ENCODE results near the gene PHGDH.
A peak's percentile ranks its signal among the peaks of the same experiment; 100 is the strongest.

The PHGDH gene

DNA sequence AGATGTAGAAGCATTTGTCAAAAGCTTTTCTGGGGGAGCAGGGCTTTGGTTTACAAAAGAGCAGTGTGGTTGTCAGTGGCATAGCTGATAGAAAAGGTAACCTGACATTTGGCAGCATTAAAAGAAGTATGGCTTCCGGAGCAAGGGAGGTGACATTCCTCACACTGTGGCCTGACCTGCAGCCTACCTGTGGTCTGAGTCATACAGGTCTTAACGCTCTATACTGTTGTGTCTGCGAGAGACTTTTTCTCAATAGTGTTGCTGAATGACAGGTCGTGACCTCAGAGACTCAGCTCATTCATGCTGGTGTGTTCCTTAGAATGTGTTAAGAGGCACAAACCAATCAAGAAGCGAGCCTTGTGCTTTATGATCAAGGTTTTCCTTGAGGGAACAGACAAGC lies 19.3 kb downstream of the PHGDH start:
- Histone ChIP-seq H3K79me2 (ENCODE audit: low read length) (no peaks in the 10 kb centered on the region), H3K27ac (ENCODE audit: low read length) (no peak overlapping the region; the same call in 1 of the 2 replicates), H3K27me3 (replicated peaks; ENCODE audit: insufficient read depth, low read length) (no peaks in the 10 kb centered on the region), H3K4me2 (ENCODE audit: low read depth, low read length) (no peak overlapping the region; the same call in 1 of the 2 replicates), H3K9ac (ENCODE audit: low read length) (no peak overlapping the region), H3K4me3 (ENCODE audit: low read length) (no peak overlapping the region), H3K36me3 (replicated peaks; ENCODE audit: insufficient read depth, low read length) (no peaks in the 10 kb centered on the region), H4K20me1 (ENCODE audit: insufficient read depth, low read length) (no peaks in the 10 kb centered on the region), H3F3A (ENCODE audit: insufficient read depth, low read length) (no peaks in the 10 kb centered on the region; the same call in 1 of the 2 replicates), H3K9me2 (replicated peaks; ENCODE audit: insufficient read depth, low read length) (no peaks in the 10 kb centered on the region), H3K4me1 (ENCODE audit: low read length) (peaks cover 19% of the 10 kb centered on the region), H3K9me3 (replicated peaks; ENCODE audit: insufficient read depth, low read length) (no peaks in the 10 kb centered on the region), H2AFZ (ENCODE audit: low read length) (no peak overlapping the region)
- TF ChIP-seq EZH2phosphoT487 (IDR thresholded peaks at IDR 0.05; ENCODE audit: low read length) (no peak), EZH2 (optimal IDR thresholded peaks at IDR 0.05; ENCODE audit: low read depth, low read length) (no peak)
- TF ChIP-seq, protein P1, sequence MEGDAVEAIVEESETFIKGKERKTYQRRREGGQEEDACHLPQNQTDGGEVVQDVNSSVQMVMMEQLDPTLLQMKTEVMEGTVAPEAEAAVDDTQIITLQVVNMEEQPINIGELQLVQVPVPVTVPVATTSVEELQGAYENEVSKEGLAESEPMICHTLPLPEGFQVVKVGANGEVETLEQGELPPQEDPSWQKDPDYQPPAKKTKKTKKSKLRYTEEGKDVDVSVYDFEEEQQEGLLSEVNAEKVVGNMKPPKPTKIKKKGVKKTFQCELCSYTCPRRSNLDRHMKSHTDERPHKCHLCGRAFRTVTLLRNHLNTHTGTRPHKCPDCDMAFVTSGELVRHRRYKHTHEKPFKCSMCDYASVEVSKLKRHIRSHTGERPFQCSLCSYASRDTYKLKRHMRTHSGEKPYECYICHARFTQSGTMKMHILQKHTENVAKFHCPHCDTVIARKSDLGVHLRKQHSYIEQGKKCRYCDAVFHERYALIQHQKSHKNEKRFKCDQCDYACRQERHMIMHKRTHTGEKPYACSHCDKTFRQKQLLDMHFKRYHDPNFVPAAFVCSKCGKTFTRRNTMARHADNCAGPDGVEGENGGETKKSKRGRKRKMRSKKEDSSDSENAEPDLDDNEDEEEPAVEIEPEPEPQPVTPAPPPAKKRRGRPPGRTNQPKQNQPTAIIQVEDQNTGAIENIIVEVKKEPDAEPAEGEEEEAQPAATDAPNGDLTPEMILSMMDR (IDR thresholded peaks at IDR 0.05; ENCODE audit: low read length), result no peak
- DNase-seq, result no peak

DNA sequence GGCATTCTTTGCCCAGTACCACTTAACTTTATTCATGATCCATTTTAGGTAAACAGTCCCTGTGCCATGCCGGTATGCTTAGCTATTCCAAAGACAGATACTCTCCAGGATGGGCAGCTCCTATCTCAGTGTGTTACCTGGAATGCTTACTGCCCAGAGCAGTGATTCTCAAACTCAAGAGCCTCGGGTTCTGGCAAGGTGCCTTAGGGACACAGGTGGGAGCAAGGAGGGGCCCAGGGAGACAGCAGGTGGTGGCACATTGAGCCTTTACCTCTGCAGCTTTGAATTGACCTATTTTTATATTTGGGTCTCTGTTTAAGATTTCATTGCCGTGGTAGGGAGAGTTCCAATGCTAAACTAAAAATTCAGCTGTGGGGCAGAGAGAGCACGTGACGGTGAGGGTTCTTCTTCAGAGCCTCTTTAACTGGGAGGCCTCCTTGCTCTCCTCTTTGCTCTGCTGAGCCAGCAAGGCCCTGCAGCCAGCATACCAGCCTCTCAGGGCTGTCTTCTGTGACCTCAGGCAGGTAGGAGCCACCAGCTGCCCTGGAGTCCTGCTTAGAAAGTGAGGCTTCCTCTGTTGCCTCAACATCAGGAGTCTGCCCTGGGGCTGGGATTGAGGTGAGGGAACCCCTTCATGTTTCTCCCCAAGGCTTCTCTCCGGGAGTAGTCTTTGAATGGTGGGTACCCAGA lies 20.2 kb downstream of the PHGDH start:
- Histone ChIP-seq H2AFZ (ENCODE audit: low read length) (no peak overlapping the region), H3K36me3 (replicated peaks; ENCODE audit: insufficient read depth, low read length) (no peaks in the 10 kb centered on the region), H3F3A (ENCODE audit: insufficient read depth, low read length) (no peaks in the 10 kb centered on the region; the same call in 1 of the 2 replicates), H3K4me1 (ENCODE audit: low read length) (peaks cover 19% of the 10 kb centered on the region), H4K20me1 (ENCODE audit: insufficient read depth, low read length) (no peaks in the 10 kb centered on the region), H3K9me3 (replicated peaks; ENCODE audit: insufficient read depth, low read length) (no peaks in the 10 kb centered on the region), H3K79me2 (ENCODE audit: low read length) (no peaks in the 10 kb centered on the region), H3K27me3 (replicated peaks; ENCODE audit: insufficient read depth, low read length) (no peaks in the 10 kb centered on the region), H3K4me3 (ENCODE audit: low read length) (no peak overlapping the region), H3K27ac (ENCODE audit: low read length) (peak overlapping the region; percentile 63), H3K9me2 (replicated peaks; ENCODE audit: insufficient read depth, low read length) (no peaks in the 10 kb centered on the region), H3K4me2 (ENCODE audit: low read depth, low read length) (peak overlapping the region; percentile 45), H3K9ac (ENCODE audit: low read length) (no peak overlapping the region)
- peak; percentile 55 for DNase-seq
- TF ChIP-seq, protein P1 (IDR thresholded peaks at IDR 0.05; ENCODE audit: low read length), result no peak
- TF ChIP-seq EZH2 (optimal IDR thresholded peaks at IDR 0.05; ENCODE audit: low read depth, low read length) (no peak), EZH2phosphoT487 (IDR thresholded peaks at IDR 0.05; ENCODE audit: low read length) (no peak)

DNA sequence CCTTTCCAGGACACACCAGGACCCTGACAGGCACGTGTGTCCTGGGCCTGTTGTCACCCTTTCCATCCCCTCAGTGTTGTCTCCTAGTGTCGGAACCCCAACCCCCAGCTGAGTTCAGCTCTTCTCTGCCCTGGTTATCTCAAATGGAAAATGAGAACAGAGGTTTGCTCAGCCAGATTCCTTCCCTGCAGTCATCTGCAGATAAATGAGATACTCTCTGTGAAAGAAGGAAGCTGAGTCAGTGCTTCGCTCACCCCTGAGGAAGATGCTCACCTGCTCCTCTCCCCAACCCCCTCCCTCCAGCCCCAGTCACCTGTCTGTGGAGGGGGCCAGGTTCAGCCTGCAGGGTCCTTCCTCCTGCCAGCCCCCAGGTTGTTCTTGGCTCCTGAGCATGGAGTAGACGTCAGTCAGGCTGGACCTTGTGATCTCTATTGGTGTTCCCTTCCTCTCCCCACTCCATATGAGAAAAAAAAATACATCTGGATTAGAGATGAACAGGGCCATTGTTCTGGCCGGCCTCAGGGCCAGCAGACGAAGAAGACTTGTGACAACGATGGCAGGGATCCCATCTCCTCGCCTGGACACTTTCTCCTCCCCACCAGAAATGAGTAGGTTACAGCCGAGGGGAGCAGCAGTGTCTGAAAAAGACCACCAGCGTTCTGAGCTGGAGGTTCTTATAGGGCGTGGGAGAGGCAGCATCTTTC lies 20.9 kb downstream of the PHGDH start:
- Histone ChIP-seq H3K27ac (ENCODE audit: low read length) (peak overlapping the region; percentile 63), H2AFZ (ENCODE audit: low read length) (no peak overlapping the region), H3K4me1 (ENCODE audit: low read length) (peaks cover 19% of the 10 kb centered on the region), H3K4me2 (ENCODE audit: low read depth, low read length) (peak overlapping the region; percentile 16; the same call in 1 of the 2 replicates), H3K36me3 (replicated peaks; ENCODE audit: insufficient read depth, low read length) (no peaks in the 10 kb centered on the region), H3K9ac (ENCODE audit: low read length) (no peak overlapping the region), H3K79me2 (ENCODE audit: low read length) (no peaks in the 10 kb centered on the region), H3K9me2 (replicated peaks; ENCODE audit: insufficient read depth, low read length) (no peaks in the 10 kb centered on the region), H3K9me3 (replicated peaks; ENCODE audit: insufficient read depth, low read length) (no peaks in the 10 kb centered on the region), H3F3A (ENCODE audit: insufficient read depth, low read length) (no peaks in the 10 kb centered on the region; the same call in 1 of the 2 replicates), H3K4me3 (ENCODE audit: low read length) (no peak overlapping the region), H3K27me3 (replicated peaks; ENCODE audit: insufficient read depth, low read length) (no peaks in the 10 kb centered on the region), H4K20me1 (ENCODE audit: insufficient read depth, low read length) (no peaks in the 10 kb centered on the region)
- DNase-seq, result peak; percentile 24
- TF ChIP-seq, protein P1 (IDR thresholded peaks at IDR 0.05; ENCODE audit: low read length), result no peak
- no peak for TF ChIP-seq EZH2 (optimal IDR thresholded peaks at IDR 0.05; ENCODE audit: low read depth, low read length)
- no peak for TF ChIP-seq EZH2phosphoT487 (IDR thresholded peaks at IDR 0.05; ENCODE audit: low read length)

All from MM.1S (cell line).